VCaP (cell line): ENCODE results near the gene FHAD1.

Source experiments
- H3K27ac ChIP-seq: fragments of 450-650 bp; 2 replicates; pipeline ENCODE4 v1.5.1; 2017
- CTCF ChIP-seq: fragments of 450-650 bp; conservative IDR thresholded peaks from 2 replicates; pipeline ENCODE4 v1.5.1; 2017; ENCODE audit warnings: mild to moderate bottlenecking, moderate library complexity

FHAD1 gene

GRCh38 chr1:15212216-15212953 lies 34.6 kb upstream of the FHAD1 start:
- H3K27ac ChIP-seq = no peak overlapping the region
- no peak for TF ChIP-seq CTCF

- TF ChIP-seq CTCF = no peak
- H3K27ac ChIP-seq = no peak overlapping the region
These were observed 34.1 kb upstream of the FHAD1 start for GRCh38 chr1:15212954-15213291.

- TF ChIP-seq CTCF = no peak
- no peak overlapping the region for H3K27ac ChIP-seq
These were observed 33.6 kb upstream of the FHAD1 start for GRCh38 chr1:15213341-15213821.

GRCh38 chr1:15214527-15214926 lies 32.5 kb upstream of the FHAD1 start:
- no peak overlapping the region for H3K27ac ChIP-seq
- no peak for TF ChIP-seq CTCF

GRCh38 chr1:15215116-15215515 lies 31.9 kb upstream of the FHAD1 start:
- no peak for TF ChIP-seq CTCF
- no peak overlapping the region for H3K27ac ChIP-seq

GRCh38 chr1:15217654-15218053 lies 29.4 kb upstream of the FHAD1 start:
- 0 out of 2 replicates have a peak overlapping the region, but pooled peaks have one; percentile 5 for H3K27ac ChIP-seq
- no peak for TF ChIP-seq CTCF

GRCh38 chr1:15218287-15219279 lies 28.4 kb upstream of the FHAD1 start:
- no peak for TF ChIP-seq CTCF
- H3K27ac ChIP-seq = 0 out of 2 replicates have a peak overlapping the region, but pooled peaks have one; percentile 5
